Stimulated activated CD4-positive, alpha-beta T cell treated with anti-CD3 and anti-CD28 coated beads, TNF-alpha, amount 100 ng/mL, for 48 hours (primary cell): ENCODE data around the gene EIF5A2.
"Not testable (repeated sequence)": the region's sequence is repeated elsewhere in the genome, so short reads cannot be mapped to it uniquely, and the experiment has no call there.

Source experiments
- DNase-seq, 3 donors: peaks; one replicate each; pipeline ENCODE4 v3.0.0-alpha.2; 2020; ENCODE audit warnings: low read depth in 3 of 3

The EIF5A2 gene

GRCh38 chr3:170896781-170897180, 11.7 kb downstream of the EIF5A2 start:
- DNase-seq: no peak

GRCh38 chr3:170896333-170896732, 12.1 kb downstream of the EIF5A2 start:
- DNase-seq: not testable (repeated sequence)

GRCh38 chr3:170893895-170894294, 14.5 kb downstream of the EIF5A2 start:
- no peak for DNase-seq

- DNase-seq: no peak
Measured at GRCh38 chr3:170889630-170890029, 18.8 kb downstream of the EIF5A2 start.

- DNase-seq: no peak
Measured at GRCh38 chr3:170889132-170889531, 19.3 kb downstream of the EIF5A2 start.

GRCh38 chr3:170884109-170884930, 24.1 kb downstream of the EIF5A2 start:
- DNase-seq: not testable (repeated sequence)

GRCh38 chr3:170878688-170879087, 29.7 kb downstream of the EIF5A2 start:
- DNase-seq: not testable (repeated sequence)

GRCh38 chr3:170877311-170877710, 31.1 kb downstream of the EIF5A2 start:
- DNase-seq: not testable (repeated sequence)

- DNase-seq: no peak
Measured at GRCh38 chr3:170876537-170876936, 31.9 kb downstream of the EIF5A2 start.

GRCh38 chr3:170869645-170870593, 38.5 kb downstream of the EIF5A2 start, which contains the start of gene RPL22L1:
RPL22L1 (minus strand) TSS chr3:170870195; CDS start chr3:170870167, 28 bp downstream.
- DNase-seq: peak; percentile 84 to 90 (median 88)

- DNase-seq: no peak
Measured at GRCh38 chr3:170869239-170869590, 39.2 kb downstream of the EIF5A2 start.

GRCh38 chr3:170868577-170869238, 39.7 kb downstream of the EIF5A2 start:
- DNase-seq: no peak

- no peak for DNase-seq
Measured at GRCh38 chr3:170867143-170867937, 41.1 kb downstream of the EIF5A2 start.

GRCh38 chr3:170866499-170866898, 41.9 kb downstream of the EIF5A2 start:
- no peak for DNase-seq

- no peak for DNase-seq
Measured at GRCh38 chr3:170865209-170866094, 43.0 kb downstream of the EIF5A2 start.

- no peak for DNase-seq
Measured at GRCh38 chr3:170864525-170865208, 43.8 kb downstream of the EIF5A2 start.

GRCh38 chr3:170863816-170864215, 44.6 kb downstream of the EIF5A2 start:
- no peak for DNase-seq

- DNase-seq: no peak
Measured at GRCh38 chr3:170862618-170863374, 45.6 kb downstream of the EIF5A2 start.

- DNase-seq: no peak
Measured at GRCh38 chr3:170858599-170858998, 49.8 kb downstream of the EIF5A2 start.
